ENCODE measurements around the gene PIP4K2B.
A peak's percentile ranks its signal among the peaks of the same experiment; 100 is the strongest.

Gene PIP4K2B

DNA sequence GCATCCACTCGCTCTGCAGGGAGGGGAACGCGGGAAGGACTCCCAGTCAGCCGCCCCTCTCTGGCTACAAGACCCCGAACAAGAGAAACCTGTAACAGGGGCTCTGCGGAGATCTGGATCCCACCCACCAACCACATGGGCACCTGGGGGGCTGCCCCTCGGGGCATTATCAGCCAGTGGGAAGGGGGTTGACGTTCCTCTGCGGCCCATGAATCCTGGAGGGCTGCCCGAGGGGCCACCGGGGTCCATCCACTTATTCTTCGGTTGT is 49.4 kb downstream of the PIP4K2B start:
- Histone ChIP-seq H3K9ac (ENCODE audit: low read length) (peak overlapping the region; percentile 90), H3K36me3 (ENCODE audit: control insufficient read depth, insufficient read depth, low read length) (peaks cover 13% of the 10 kb centered on the region), H3K4me1 (ENCODE audit: control insufficient read depth, insufficient read depth, low read length) (peaks cover 21% of the 10 kb centered on the region), H3K4me3 (ENCODE audit: low read depth, low read length) (peak overlapping the region; percentile 87), H3K9me3 (ENCODE audit: control insufficient read depth, insufficient read depth, low read depth, low read length) (no peaks in the 10 kb centered on the region), H3K27me3 (ENCODE audit: control insufficient read depth, insufficient read depth, low read length) (peaks cover 8% of the 10 kb centered on the region), H3K27ac (ENCODE audit: low read depth, low read length) (no peak overlapping the region)

GRCh38 chr17:38749223-38750043 is 49.9 kb downstream of the PIP4K2B start:
- Histone ChIP-seq H3K27me3 (ENCODE audit: control insufficient read depth, insufficient read depth, low read length) (peaks cover 8% of the 10 kb centered on the region), H3K27ac (ENCODE audit: low read depth, low read length) (peak overlapping the region; percentile 78; the same call in 1 of the 2 replicates), H3K4me1 (ENCODE audit: control insufficient read depth, insufficient read depth, low read length) (peaks cover 25% of the 10 kb centered on the region), H3K36me3 (ENCODE audit: control insufficient read depth, insufficient read depth, low read length) (peaks cover 8% of the 10 kb centered on the region; the same call in 1 of the 2 replicates), H3K9ac (ENCODE audit: low read length) (peak overlapping the region; percentile 90), H3K4me3 (ENCODE audit: low read depth, low read length) (peak overlapping the region; percentile 87), H3K9me3 (ENCODE audit: control insufficient read depth, insufficient read depth, low read depth, low read length) (no peaks in the 10 kb centered on the region)

GRCh38 chr17:38748892-38749222 is 50.5 kb downstream of the PIP4K2B start:
- Histone ChIP-seq H3K27ac (ENCODE audit: low read depth, low read length) (peak overlapping the region; percentile 78; the same call in 1 of the 2 replicates), H3K36me3 (ENCODE audit: control insufficient read depth, insufficient read depth, low read length) (0 out of 2 replicates have a peak, but pooled peaks cover 3% of the 10 kb centered on the region), H3K9ac (ENCODE audit: low read length) (peak overlapping the region; percentile 90), H3K9me3 (ENCODE audit: control insufficient read depth, insufficient read depth, low read depth, low read length) (no peaks in the 10 kb centered on the region), H3K4me3 (ENCODE audit: low read depth, low read length) (peak overlapping the region; percentile 87), H3K27me3 (ENCODE audit: control insufficient read depth, insufficient read depth, low read length) (peaks cover 8% of the 10 kb centered on the region), H3K4me1 (ENCODE audit: control insufficient read depth, insufficient read depth, low read length) (peaks cover 29% of the 10 kb centered on the region)

- Histone ChIP-seq H3K4me1 (ENCODE audit: control insufficient read depth, insufficient read depth, low read length) (peaks cover 34% of the 10 kb centered on the region), H3K36me3 (ENCODE audit: control insufficient read depth, insufficient read depth, low read length) (no peaks in the 10 kb centered on the region), H3K9me3 (ENCODE audit: control insufficient read depth, insufficient read depth, low read depth, low read length) (no peaks in the 10 kb centered on the region), H3K9ac (ENCODE audit: low read length) (peak within 1 kb of the TSS; percentile 95), H3K27me3 (ENCODE audit: control insufficient read depth, insufficient read depth, low read length) (peaks cover 8% of the 10 kb centered on the region), H3K27ac (ENCODE audit: low read depth, low read length) (peak within 1 kb of the TSS; percentile 92), H3K4me3 (ENCODE audit: low read depth, low read length) (peak within 1 kb of the TSS; percentile 96)
These were observed 51.0 kb downstream of the PIP4K2B start, which contains the start of gene PCGF2 for GRCh38 chr17:38748149-38748891. Gene PCGF2, minus strand, starts transcription at chr17:38748336. Its CDS starts 7,934 bp downstream, at chr17:38740402.

- peaks cover 3% of the 10 kb centered on the region; the same call in 1 of the 2 replicates for H3K36me3 ChIP-seq (ENCODE audit: control insufficient read depth, insufficient read depth, low read length)
- H3K4me1 ChIP-seq (ENCODE audit: control insufficient read depth, insufficient read depth, low read length): peaks cover 36% of the 10 kb centered on the region
- no peaks in the 10 kb centered on the region for H3K9me3 ChIP-seq (ENCODE audit: control insufficient read depth, insufficient read depth, low read depth, low read length)
- peak overlapping the region; percentile 92 for H3K27ac ChIP-seq (ENCODE audit: low read depth, low read length)
- H3K27me3 ChIP-seq (ENCODE audit: control insufficient read depth, insufficient read depth, low read length): peaks cover 8% of the 10 kb centered on the region
- peak overlapping the region; percentile 95 for H3K9ac ChIP-seq (ENCODE audit: low read length)
- peak overlapping the region; percentile 96 for H3K4me3 ChIP-seq (ENCODE audit: low read depth, low read length)
These were observed 51.8 kb downstream of the PIP4K2B start for GRCh38 chr17:38747463-38748148.

- H3K27ac ChIP-seq (ENCODE audit: low read depth, low read length): peak overlapping the region; percentile 53; the same call in 1 of the 2 replicates
- peaks cover 8% of the 10 kb centered on the region for H3K27me3 ChIP-seq (ENCODE audit: control insufficient read depth, insufficient read depth, low read length)
- H3K4me3 ChIP-seq (ENCODE audit: low read depth, low read length): peak overlapping the region; percentile 96
- peaks cover 4% of the 10 kb centered on the region; the same call in 1 of the 2 replicates for H3K36me3 ChIP-seq (ENCODE audit: control insufficient read depth, insufficient read depth, low read length)
- peaks cover 37% of the 10 kb centered on the region for H3K4me1 ChIP-seq (ENCODE audit: control insufficient read depth, insufficient read depth, low read length)
- H3K9ac ChIP-seq (ENCODE audit: low read length): peak overlapping the region; percentile 81
- no peaks in the 10 kb centered on the region for H3K9me3 ChIP-seq (ENCODE audit: control insufficient read depth, insufficient read depth, low read depth, low read length)
These were observed 52.4 kb downstream of the PIP4K2B start for GRCh38 chr17:38746849-38747462.

GRCh38 chr17:38746004-38746848 is 53.1 kb downstream of the PIP4K2B start:
- peak overlapping the region; percentile 96 for H3K4me3 ChIP-seq (ENCODE audit: low read depth, low read length)
- H3K9ac ChIP-seq (ENCODE audit: low read length): peak overlapping the region; percentile 81
- peak overlapping the region; percentile 53; the same call in 1 of the 2 replicates for H3K27ac ChIP-seq (ENCODE audit: low read depth, low read length)
- peaks cover 44% of the 10 kb centered on the region for H3K4me1 ChIP-seq (ENCODE audit: control insufficient read depth, insufficient read depth, low read length)
- H3K9me3 ChIP-seq (ENCODE audit: control insufficient read depth, insufficient read depth, low read depth, low read length): no peaks in the 10 kb centered on the region
- H3K27me3 ChIP-seq (ENCODE audit: control insufficient read depth, insufficient read depth, low read length): peaks cover 7% of the 10 kb centered on the region
- H3K36me3 ChIP-seq (ENCODE audit: control insufficient read depth, insufficient read depth, low read length): peaks cover 10% of the 10 kb centered on the region; the same call in 1 of the 2 replicates

DNA sequence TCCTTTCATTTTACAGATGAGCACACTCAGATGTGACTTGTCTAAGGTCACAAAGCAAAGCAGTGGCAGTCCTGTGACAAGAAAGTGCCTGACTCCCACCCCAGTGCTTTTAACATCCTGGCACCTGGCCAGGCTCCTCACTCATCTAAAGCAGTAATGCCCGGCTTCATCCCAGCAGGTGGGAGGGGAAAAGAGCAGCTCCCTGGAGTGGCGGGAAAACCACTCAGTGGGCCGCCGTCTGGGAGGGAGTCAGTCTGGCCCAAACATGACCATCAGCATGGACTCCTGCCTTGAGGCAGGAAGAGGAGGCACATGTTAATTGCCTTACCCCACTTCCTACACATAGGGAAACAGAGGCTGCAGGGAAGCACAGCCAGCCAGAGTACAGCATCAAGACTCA is 53.8 kb downstream of the PIP4K2B start:
- Histone ChIP-seq H3K27me3 (ENCODE audit: control insufficient read depth, insufficient read depth, low read length) (0 out of 2 replicates have a peak, but pooled peaks cover under 1% of the 10 kb centered on the region), H3K4me3 (ENCODE audit: low read depth, low read length) (peak overlapping the region; percentile 96; the same call in 1 of the 2 replicates), H3K4me1 (ENCODE audit: control insufficient read depth, insufficient read depth, low read length) (peaks cover 41% of the 10 kb centered on the region), H3K27ac (ENCODE audit: low read depth, low read length) (no peak overlapping the region), H3K9me3 (ENCODE audit: control insufficient read depth, insufficient read depth, low read depth, low read length) (no peaks in the 10 kb centered on the region), H3K36me3 (ENCODE audit: control insufficient read depth, insufficient read depth, low read length) (peaks cover 14% of the 10 kb centered on the region), H3K9ac (ENCODE audit: low read length) (no peak overlapping the region)

- Histone ChIP-seq H3K9ac (ENCODE audit: low read length) (no peak overlapping the region), H3K9me3 (ENCODE audit: control insufficient read depth, insufficient read depth, low read depth, low read length) (no peaks in the 10 kb centered on the region), H3K4me3 (ENCODE audit: low read depth, low read length) (no peak overlapping the region)
These were observed 55.7 kb downstream of the PIP4K2B start for GRCh38 chr17:38743556-38744171.

More at GRCh38 chr17:38743556-38744171, 55.7 kb downstream of the PIP4K2B start:
- H3K36me3 ChIP-seq (ENCODE audit: control insufficient read depth, insufficient read depth, low read length): peaks cover 29% of the 10 kb centered on the region
- peaks cover 41% of the 10 kb centered on the region for H3K4me1 ChIP-seq (ENCODE audit: control insufficient read depth, insufficient read depth, low read length)
- no peak overlapping the region for H3K27ac ChIP-seq (ENCODE audit: low read depth, low read length)
- no peaks in the 10 kb centered on the region for H3K27me3 ChIP-seq (ENCODE audit: control insufficient read depth, insufficient read depth, low read length)
